ENCODE data around the gene DICER1. TPM values are rescaled to one million over a fixed set of nuclear protein-coding genes. Genes with fewer than 3 reads are reported as not detected.
"Not testable (repeated sequence)": the region's sequence is repeated elsewhere in the genome, so short reads cannot be mapped to it uniquely, and the experiment has no call there.

The DICER1 gene
- 76.8 TPM for polyA plus RNA-seq (2013, experiment 1 of 2)
- 79.1 TPM for polyA plus RNA-seq (2013, experiment 2 of 2)

- Histone ChIP-seq H3K4me2 (ENCODE audit: low read length) (peak within 1 kb of the TSS; percentile 63), H3K23ac (ENCODE audit: low read length) (no peak within 1 kb of the TSS), H3K4me1 (ENCODE audit: control insufficient read depth, low read depth, low read length) (peaks cover 5% of the 10 kb centered on the region), H3K4me3 (ENCODE audit: low read length) (peak within 1 kb of the TSS; percentile 67), H3K56ac (ENCODE audit: low read length) (peak within 1 kb of the TSS; percentile 93), H3K18ac (ENCODE audit: low read length) (peak within 1 kb of the TSS; percentile 88), H2BK15ac (replicated peaks; ENCODE audit: low read depth) (no peak within 1 kb of the TSS), H2BK5ac (ENCODE audit: low read length) (no peak within 1 kb of the TSS), H3K27me3 (ENCODE audit: insufficient read depth, low read length, poor library complexity) (no peaks in the 10 kb centered on the region), H4K5ac (ENCODE audit: low read length) (no peak within 1 kb of the TSS), H2AK5ac (ENCODE audit: low read length) (no peak within 1 kb of the TSS), H3K4ac (ENCODE audit: low read depth, low read length) (peak within 1 kb of the TSS; percentile 89), H3K36me3 (ENCODE audit: control insufficient read depth, insufficient read depth, low read length) (no peaks in the 10 kb centered on the region), H3K79me2 (ENCODE audit: control insufficient read depth, insufficient read depth, low read length) (peaks cover 36% of the 10 kb centered on the region), H3K27ac (ENCODE audit: low read depth, low read length) (peak within 1 kb of the TSS; percentile 84), H3K79me1 (ENCODE audit: low read length) (peaks cover 7% of the 10 kb centered on the region), H2BK120ac (ENCODE audit: low read depth, low read length) (no peak within 1 kb of the TSS), H3K9ac (ENCODE audit: low read length) (peak within 1 kb of the TSS; percentile 92), H4K8ac (ENCODE audit: low read depth, low read length) (peak within 1 kb of the TSS; percentile 69)
- no CpG with 5 or more reads among the region's 77 CpGs for WGBS (ENCODE audit: extremely low coverage, insufficient coverage, low lambda C conversion rate)
- DNase-seq = peak; percentile 94
Observed at GRCh38 chr14:95157327-95158189, at the start of gene DICER1. DICER1 (minus strand) TSS chr14:95157529; CDS start chr14:95133458, 24,071 bp downstream.

DNA sequence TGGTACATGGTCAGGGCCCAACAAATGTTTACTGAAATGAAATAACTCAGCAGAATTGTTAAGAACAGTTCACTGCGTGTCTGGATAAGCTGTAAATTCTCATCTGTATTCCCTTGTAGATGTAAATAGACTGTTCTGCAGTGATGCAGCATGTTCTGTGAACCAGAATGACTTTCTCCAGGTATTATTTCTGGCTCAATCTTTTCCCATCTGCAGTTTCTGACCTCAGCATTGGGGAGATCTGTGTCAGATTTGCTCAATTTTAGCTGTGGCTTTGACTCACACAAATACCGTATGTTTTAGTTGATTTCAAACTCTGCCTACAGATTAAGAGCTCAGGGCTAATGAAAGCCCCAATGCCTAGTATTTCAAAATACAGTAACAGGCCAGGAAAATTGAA, 49.2 kb upstream of the DICER1 start:
- Histone ChIP-seq H2AK5ac (ENCODE audit: low read length) (no peak overlapping the region), H3K4me1 (ENCODE audit: control insufficient read depth, low read depth, low read length) (no peaks in the 10 kb centered on the region), H3K4me2 (ENCODE audit: low read length) (no peak overlapping the region), H3K4ac (ENCODE audit: low read depth, low read length) (no peak overlapping the region), H2BK120ac (ENCODE audit: low read depth, low read length) (no peak overlapping the region), H3K18ac (ENCODE audit: low read length) (no peak overlapping the region), H3K36me3 (ENCODE audit: control insufficient read depth, insufficient read depth, low read length) (no peaks in the 10 kb centered on the region), H3K27ac (ENCODE audit: low read depth, low read length) (no peak overlapping the region), H3K79me2 (ENCODE audit: control insufficient read depth, insufficient read depth, low read length) (no peaks in the 10 kb centered on the region), H4K8ac (ENCODE audit: low read depth, low read length) (no peak overlapping the region), H3K27me3 (ENCODE audit: insufficient read depth, low read length, poor library complexity) (no peaks in the 10 kb centered on the region), H3K79me1 (ENCODE audit: low read length) (no peaks in the 10 kb centered on the region), H4K5ac (ENCODE audit: low read length) (no peak overlapping the region), H3K23ac (ENCODE audit: low read length) (no peak overlapping the region), H3K9ac (ENCODE audit: low read length) (no peak overlapping the region), H3K56ac (ENCODE audit: low read length) (no peak overlapping the region), H2BK15ac (replicated peaks; ENCODE audit: low read depth) (no peak overlapping the region), H2BK5ac (ENCODE audit: low read length) (no peak overlapping the region), H3K4me3 (ENCODE audit: low read length) (no peak overlapping the region)
- no CpG with 5 or more reads among the region's 2 CpGs for WGBS (ENCODE audit: extremely low coverage, insufficient coverage, low lambda C conversion rate)
- DNase-seq = no peak

DNA sequence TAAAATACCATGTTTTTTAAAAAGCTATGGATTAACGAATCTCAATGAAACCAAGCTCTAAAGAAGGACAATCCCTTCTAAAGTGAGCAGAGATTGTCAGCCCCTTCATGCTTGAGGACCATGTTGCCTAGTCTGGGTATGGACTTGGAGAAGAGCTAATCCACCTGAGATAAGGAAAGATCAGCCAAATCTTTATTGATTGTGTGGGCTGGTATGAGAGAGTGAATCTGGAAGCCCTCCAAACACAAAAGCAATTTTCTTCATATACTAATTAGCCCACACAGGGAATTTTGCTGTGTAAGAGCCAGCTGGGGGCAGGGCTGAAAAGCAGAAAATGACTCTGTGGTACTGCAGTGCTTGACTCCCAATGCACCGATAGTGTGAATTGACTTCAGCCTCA, 47.4 kb upstream of the DICER1 start:
- Histone ChIP-seq H3K4ac (ENCODE audit: low read depth, low read length) (no peak overlapping the region), H3K9ac (ENCODE audit: low read length) (no peak overlapping the region), H3K4me1 (ENCODE audit: control insufficient read depth, low read depth, low read length) (no peaks in the 10 kb centered on the region), H2BK120ac (ENCODE audit: low read depth, low read length) (no peak overlapping the region), H3K27me3 (ENCODE audit: insufficient read depth, low read length, poor library complexity) (no peaks in the 10 kb centered on the region), H3K18ac (ENCODE audit: low read length) (no peak overlapping the region), H2BK15ac (replicated peaks; ENCODE audit: low read depth) (no peak overlapping the region), H3K4me3 (ENCODE audit: low read length) (no peak overlapping the region), H3K27ac (ENCODE audit: low read depth, low read length) (no peak overlapping the region), H3K4me2 (ENCODE audit: low read length) (no peak overlapping the region), H2BK5ac (ENCODE audit: low read length) (no peak overlapping the region), H3K23ac (ENCODE audit: low read length) (no peak overlapping the region), H2AK5ac (ENCODE audit: low read length) (no peak overlapping the region), H3K36me3 (ENCODE audit: control insufficient read depth, insufficient read depth, low read length) (no peaks in the 10 kb centered on the region), H3K56ac (ENCODE audit: low read length) (no peak overlapping the region), H4K5ac (ENCODE audit: low read length) (no peak overlapping the region), H3K79me1 (ENCODE audit: low read length) (no peaks in the 10 kb centered on the region), H4K8ac (ENCODE audit: low read depth, low read length) (no peak overlapping the region), H3K79me2 (ENCODE audit: control insufficient read depth, insufficient read depth, low read length) (no peaks in the 10 kb centered on the region)
- no peak for DNase-seq
- WGBS (ENCODE audit: extremely low coverage, insufficient coverage, low lambda C conversion rate) = no CpG with 5 or more reads among the region's 2 CpGs

DNA sequence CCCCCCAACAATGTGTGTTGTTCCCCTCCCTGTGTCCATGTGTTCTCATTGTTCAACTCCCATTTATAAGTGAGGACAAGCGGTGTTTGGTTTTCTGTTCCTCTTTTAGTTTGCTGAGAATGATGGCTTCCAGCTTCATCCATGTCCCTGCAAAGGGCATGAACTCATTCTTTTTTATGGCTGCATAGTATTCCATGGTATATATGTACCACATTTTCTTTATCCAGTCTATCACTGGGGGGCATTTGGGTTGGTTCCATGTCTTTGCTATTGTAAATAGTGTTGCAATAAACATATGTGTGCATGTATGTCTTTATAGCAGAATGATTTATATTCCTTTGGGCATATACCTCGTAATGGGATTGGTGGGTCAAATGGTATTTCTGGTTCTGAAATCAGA, 44.4 kb upstream of the DICER1 start:
- WGBS (ENCODE audit: extremely low coverage, insufficient coverage, low lambda C conversion rate) = no CpG with 5 or more reads among the region's 2 CpGs
- not testable (repeated sequence) for H3K79me2 ChIP-seq (ENCODE audit: control insufficient read depth, insufficient read depth, low read length); H3K36me3 ChIP-seq (ENCODE audit: control insufficient read depth, insufficient read depth, low read length); H3K23ac ChIP-seq (ENCODE audit: low read length); H3K4me1 ChIP-seq (ENCODE audit: control insufficient read depth, low read depth, low read length); H2BK120ac ChIP-seq (ENCODE audit: low read depth, low read length); H2BK5ac ChIP-seq (ENCODE audit: low read length); H3K9ac ChIP-seq (ENCODE audit: low read length); H3K56ac ChIP-seq (ENCODE audit: low read length); H4K8ac ChIP-seq (ENCODE audit: low read depth, low read length); H2BK15ac ChIP-seq (replicated peaks; ENCODE audit: low read depth); H4K5ac ChIP-seq (ENCODE audit: low read length); H3K18ac ChIP-seq (ENCODE audit: low read length); H3K4me3 ChIP-seq (ENCODE audit: low read length); DNase-seq; H3K27ac ChIP-seq (ENCODE audit: low read depth, low read length); H3K27me3 ChIP-seq (ENCODE audit: insufficient read depth, low read length, poor library complexity); H2AK5ac ChIP-seq (ENCODE audit: low read length); H3K4ac ChIP-seq (ENCODE audit: low read depth, low read length); H3K79me1 ChIP-seq (ENCODE audit: low read length); H3K4me2 ChIP-seq (ENCODE audit: low read length)

DNA sequence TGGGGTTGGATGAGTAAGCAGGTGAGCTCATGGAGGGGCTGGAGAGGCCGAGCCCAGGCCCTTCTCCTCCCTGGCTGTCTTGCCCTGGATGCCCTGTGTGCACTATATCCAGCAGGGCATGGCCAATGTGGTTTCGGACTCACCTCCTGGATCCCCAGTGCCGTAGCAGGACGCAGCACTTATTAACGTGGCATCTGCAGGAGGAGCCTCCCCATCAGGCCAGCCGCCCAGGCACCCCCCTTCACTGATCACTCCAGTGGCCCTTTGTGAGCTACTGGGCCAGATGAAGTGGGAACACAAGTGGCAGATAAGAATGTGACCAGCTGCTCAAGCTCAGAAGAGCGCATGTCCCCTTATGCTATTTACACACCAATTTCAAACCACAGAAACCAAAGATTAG, 43.1 kb upstream of the DICER1 start:
- no CpG with 5 or more reads among the region's 7 CpGs for WGBS (ENCODE audit: extremely low coverage, insufficient coverage, low lambda C conversion rate)

More for the DNA sequence above, 43.1 kb upstream of the DICER1 start:
- H2BK5ac ChIP-seq (ENCODE audit: low read length) = no peak overlapping the region
- H3K4me1 ChIP-seq (ENCODE audit: control insufficient read depth, low read depth, low read length) = no peaks in the 10 kb centered on the region
- no peak overlapping the region for H2AK5ac ChIP-seq (ENCODE audit: low read length)
- H3K9ac ChIP-seq (ENCODE audit: low read length) = no peak overlapping the region
- H3K27me3 ChIP-seq (ENCODE audit: insufficient read depth, low read length, poor library complexity) = no peaks in the 10 kb centered on the region
- no peaks in the 10 kb centered on the region for H3K79me1 ChIP-seq (ENCODE audit: low read length)
- H2BK15ac ChIP-seq (replicated peaks; ENCODE audit: low read depth) = no peak overlapping the region
- H3K23ac ChIP-seq (ENCODE audit: low read length) = no peak overlapping the region
- no peaks in the 10 kb centered on the region for H3K36me3 ChIP-seq (ENCODE audit: control insufficient read depth, insufficient read depth, low read length)
- H4K5ac ChIP-seq (ENCODE audit: low read length) = no peak overlapping the region
- H3K4me2 ChIP-seq (ENCODE audit: low read length) = no peak overlapping the region
- no peak overlapping the region for H3K27ac ChIP-seq (ENCODE audit: low read depth, low read length)
- H3K4ac ChIP-seq (ENCODE audit: low read depth, low read length) = no peak overlapping the region
- H2BK120ac ChIP-seq (ENCODE audit: low read depth, low read length) = no peak overlapping the region
- no peak overlapping the region for H3K56ac ChIP-seq (ENCODE audit: low read length)
- no peak for DNase-seq
- no peak overlapping the region for H3K4me3 ChIP-seq (ENCODE audit: low read length)
- no peak overlapping the region for H4K8ac ChIP-seq (ENCODE audit: low read depth, low read length)
- no peaks in the 10 kb centered on the region for H3K79me2 ChIP-seq (ENCODE audit: control insufficient read depth, insufficient read depth, low read length)
- H3K18ac ChIP-seq (ENCODE audit: low read length) = no peak overlapping the region
